AG04450 (cell line): ENCODE measurements around the gene IL9. TPM values are rescaled to one million over a fixed set of nuclear protein-coding genes. Genes with fewer than 3 reads are reported as not detected.

Experiments used
- CTCF ChIA-PET: fragments of 300-600, 350-600 bp; formaldehyde crosslinking; extraction: SDS; loops from one replicate; lab custom pipeline; 2022; ENCODE audit warnings: antibody characterized with exemption, inconsistent platforms; lab: Charles Lee
- POLR2A ChIA-PET: fragments of 350-600 bp; formaldehyde crosslinking; extraction: SDS; loops from one replicate; lab custom pipeline; 2021; ENCODE audit warnings: antibody characterized with exemption, inconsistent platforms; lab: Yijun Ruan, JAX
- DNase-seq: peaks from one replicate; pipeline ENCODE4 v3.0.0-alpha.2; 2011; ENCODE audit warnings: low read depth, low spot score
- H3K27ac ChIP-seq: one replicate; pipeline ENCODE4 v1.5.1; 2012; ENCODE audit warnings: low read depth, low read length, control low read depth
- H3K27me3 ChIP-seq: one replicate; pipeline ENCODE4 v1.6.0; 2012; ENCODE audit warnings: low read length; ENCODE audit not compliant: control insufficient read depth, insufficient read depth
- H3K4me3 ChIP-seq: 2 replicates; pipeline ENCODE4 v1.5.1; 2011; ENCODE audit warnings: mild to moderate bottlenecking, low read depth, low read length, control low read depth
- H3K9me3 ChIP-seq: 2 replicates; pipeline ENCODE4 v1.5.1; 2012; ENCODE audit warnings: low read length; ENCODE audit not compliant: control insufficient read depth, insufficient read depth
- polyA plus RNA-seq: library from polyadenylated mRNA; depleted of rRNA; stranded (reverse); fragments of >200 nt; gene quantifications from 2 replicates; pipeline ENCODE4 v1.2.3, GENCODE V29; 2011
- TF ChIP-seq, protein P1 (sequence below): IDR thresholded peaks from 2 replicates; pipeline ENCODE4 v1.5.1; 2011; ENCODE audit warnings: low read depth, low read length, control low read depth, inconsistent platforms

The IL9 gene
- polyA plus RNA-seq, 1 experiment, result not detected

DNA sequence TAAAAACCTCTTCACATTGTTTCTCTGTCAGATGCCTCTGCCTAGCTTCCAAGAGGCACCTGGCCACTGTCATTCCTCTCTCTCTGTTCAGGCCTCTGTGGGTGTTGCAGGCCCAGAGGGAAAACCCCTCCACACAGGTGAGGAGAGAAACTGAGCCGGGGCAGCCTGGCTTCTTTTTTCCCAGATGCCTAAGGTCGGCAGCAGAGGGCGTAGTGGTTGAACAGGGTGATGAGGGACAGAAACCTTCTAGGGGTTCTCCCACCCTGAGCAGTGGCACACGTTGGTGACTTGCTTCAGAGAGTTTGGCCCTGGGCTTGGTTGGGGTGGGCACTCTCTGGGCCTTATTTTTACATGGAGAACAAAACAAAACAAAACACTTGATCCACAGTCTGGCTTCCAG, 12.2 kb downstream of the IL9 start:
- ChIA-PET CTCF (interaction anchor here (0.7 to 2.7 kb wide), 3 partner anchors 200 to 329 kb away, joined by 3 to 11 read pairs (median 3); no protein-coding TSS in a partner anchor), POLR2A (no interaction called here)
- no peak overlapping the region for H3K27ac ChIP-seq
- H3K9me3 ChIP-seq, result no peaks in the 10 kb centered on the region
- TF ChIP-seq, protein P1, sequence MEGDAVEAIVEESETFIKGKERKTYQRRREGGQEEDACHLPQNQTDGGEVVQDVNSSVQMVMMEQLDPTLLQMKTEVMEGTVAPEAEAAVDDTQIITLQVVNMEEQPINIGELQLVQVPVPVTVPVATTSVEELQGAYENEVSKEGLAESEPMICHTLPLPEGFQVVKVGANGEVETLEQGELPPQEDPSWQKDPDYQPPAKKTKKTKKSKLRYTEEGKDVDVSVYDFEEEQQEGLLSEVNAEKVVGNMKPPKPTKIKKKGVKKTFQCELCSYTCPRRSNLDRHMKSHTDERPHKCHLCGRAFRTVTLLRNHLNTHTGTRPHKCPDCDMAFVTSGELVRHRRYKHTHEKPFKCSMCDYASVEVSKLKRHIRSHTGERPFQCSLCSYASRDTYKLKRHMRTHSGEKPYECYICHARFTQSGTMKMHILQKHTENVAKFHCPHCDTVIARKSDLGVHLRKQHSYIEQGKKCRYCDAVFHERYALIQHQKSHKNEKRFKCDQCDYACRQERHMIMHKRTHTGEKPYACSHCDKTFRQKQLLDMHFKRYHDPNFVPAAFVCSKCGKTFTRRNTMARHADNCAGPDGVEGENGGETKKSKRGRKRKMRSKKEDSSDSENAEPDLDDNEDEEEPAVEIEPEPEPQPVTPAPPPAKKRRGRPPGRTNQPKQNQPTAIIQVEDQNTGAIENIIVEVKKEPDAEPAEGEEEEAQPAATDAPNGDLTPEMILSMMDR, result peak; percentile 15; the same call in 1 of the 2 replicates
- H3K27me3 ChIP-seq, result peaks cover 19% of the 10 kb centered on the region
- no peak for DNase-seq
- no peak overlapping the region for H3K4me3 ChIP-seq

DNA sequence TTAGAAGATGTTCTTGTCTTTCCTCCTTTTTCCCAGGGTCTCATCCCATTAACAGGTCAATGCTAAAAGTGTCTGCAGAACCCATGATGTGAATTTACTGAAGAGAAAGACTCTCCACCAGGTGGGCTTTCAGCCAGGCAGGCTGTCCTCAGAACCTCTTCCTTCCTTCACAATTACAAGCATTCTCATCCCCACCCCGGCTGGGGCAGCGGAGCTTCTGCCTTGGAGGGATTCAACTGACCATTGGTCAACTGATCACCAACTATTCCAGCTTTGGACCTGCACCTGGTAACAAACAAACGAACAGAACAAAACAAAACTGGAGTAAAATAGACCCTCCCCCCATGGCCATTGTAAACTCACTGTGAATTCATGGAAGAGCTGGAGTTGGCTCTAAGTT, 12.6 kb downstream of the IL9 start:
- DNase-seq, result no peak
- peaks cover 19% of the 10 kb centered on the region for H3K27me3 ChIP-seq
- POLR2A ChIA-PET, result no interaction called here

GRCh38 chr5:135881819-135882218, 13.8 kb downstream of the IL9 start:
- POLR2A ChIA-PET, result no interaction called here
- Histone ChIP-seq H3K27me3 (peaks cover 22% of the 10 kb centered on the region), H3K4me3 (no peak overlapping the region), H3K27ac (no peak overlapping the region), H3K9me3 (no peaks in the 10 kb centered on the region)
- CTCF ChIA-PET, result interaction anchor here (0.5 to 2.7 kb wide), 7 partner anchors 63 to 330 kb away, joined by 3 to 11 read pairs (median 3); no protein-coding TSS in a partner anchor
- TF ChIP-seq, protein P1, result no peak
- DNase-seq, result no peak

More for the DNA sequence above, 12.6 kb downstream of the IL9 start:
- H3K9me3 ChIP-seq, result no peaks in the 10 kb centered on the region
- no peak overlapping the region for H3K4me3 ChIP-seq
- TF ChIP-seq, protein P1, result no peak
- CTCF ChIA-PET, result interaction anchor here (0.7 to 2.7 kb wide), 4 partner anchors 62 to 329 kb away, joined by 3 to 11 read pairs (median 3); no protein-coding TSS in a partner anchor
- no peak overlapping the region for H3K27ac ChIP-seq

- Histone ChIP-seq H3K4me3 (no peak overlapping the region), H3K27me3 (peaks cover 22% of the 10 kb centered on the region), H3K27ac (no peak overlapping the region), H3K9me3 (no peaks in the 10 kb centered on the region)
- CTCF ChIA-PET, result interaction anchor here (0.5 to 2.7 kb wide), 6 partner anchors 64 to 331 kb away, joined by 3 to 11 read pairs (median 4); no protein-coding TSS in a partner anchor
- DNase-seq, result no peak
- POLR2A ChIA-PET, result no interaction called here
- TF ChIP-seq, protein P1, result no peak
Measured at GRCh38 chr5:135881244-135881643, 14.4 kb downstream of the IL9 start.

GRCh38 chr5:135880801-135881200, 14.8 kb downstream of the IL9 start:
- H3K4me3 ChIP-seq, result no peak overlapping the region
- DNase-seq, result no peak
- TF ChIP-seq, protein P1, result no peak
- peaks cover 22% of the 10 kb centered on the region for H3K27me3 ChIP-seq
- ChIA-PET CTCF (interaction anchor here (2.7 kb wide), 1 partner anchor 331 kb away, joined by 11 read pairs; no protein-coding TSS in a partner anchor), POLR2A (no interaction called here)
- H3K27ac ChIP-seq, result no peak overlapping the region
- H3K9me3 ChIP-seq, result no peaks in the 10 kb centered on the region
